LHCN-M2 (cell line): Measurements from ENCODE around the gene TMOD1. TPM values are rescaled to one million over a fixed set of nuclear protein-coding genes. Genes with fewer than 3 reads are reported as not detected.
"Not testable (repeated sequence)": the region's sequence is repeated elsewhere in the genome, so short reads cannot be mapped to it uniquely, and the experiment has no call there.

ENCODE experiments used
- DNase-seq: peaks from one replicate; pipeline ENCODE4 v3.0.0-alpha.2; 2012; ENCODE audit warnings: low read depth
- polyA plus RNA-seq: library from polyadenylated mRNA; unstranded; fragments of >200 nt; gene quantifications from one replicate; pipeline ENCODE4 v1.2.1, GENCODE V29; 2012; ENCODE audit warnings: missing spikeins
- total RNA-seq: library from RNA; depleted of rRNA; stranded (reverse); fragments of >200 nt; gene quantifications from 2 replicates; pipeline ENCODE4 v1.2.3, GENCODE V29; 2014; rRNA removed

The TMOD1 gene
- not detected in 2 replicates for total RNA-seq
- polyA plus RNA-seq, result 0.38 TPM

- DNase-seq, result no peak
These were observed at the start of gene TMOD1 for GRCh38 chr9:97501177-97501971. TSS of gene TMOD1 (plus strand) at chr9:97501666. CDS start at chr9:97524189, 22,523 bp downstream.

DNA sequence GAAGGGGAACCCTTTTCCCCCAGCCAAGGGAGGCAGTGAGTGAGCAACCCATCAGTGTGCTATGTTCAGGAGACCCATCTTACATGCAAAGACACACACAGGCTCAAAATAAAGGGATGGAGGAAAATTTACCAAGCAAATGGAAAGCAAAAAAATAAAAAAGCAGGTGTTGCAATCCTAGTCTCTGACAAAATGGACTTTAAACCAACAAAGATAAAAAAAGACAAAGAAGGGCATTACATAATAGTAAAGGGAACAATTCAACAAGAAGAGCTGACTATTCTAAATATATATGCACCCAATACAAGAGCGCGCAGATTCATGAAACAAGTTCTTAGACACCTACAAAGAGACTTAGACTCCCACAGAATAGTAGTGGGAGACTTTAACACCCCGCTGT lies 47.9 kb upstream of the TMOD1 start:
- not testable (repeated sequence) for DNase-seq

DNA sequence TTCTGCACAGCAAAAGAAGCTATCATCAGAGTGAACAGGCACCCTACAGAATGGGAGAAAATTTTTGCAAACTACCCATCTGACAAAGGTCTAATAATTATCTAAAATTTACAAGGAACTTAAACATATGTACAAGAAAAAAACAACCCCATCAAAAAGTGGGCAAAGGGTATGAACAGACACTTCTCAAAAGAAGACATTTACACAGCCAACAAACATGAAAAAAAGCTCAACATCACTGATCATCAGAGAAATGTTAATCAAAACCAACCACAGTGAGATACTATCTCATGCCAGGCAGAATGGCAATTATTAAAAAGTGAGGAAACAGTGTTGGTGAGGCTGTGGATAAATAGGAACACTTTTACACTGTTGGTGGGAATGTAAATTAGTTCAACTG lies 44.6 kb upstream of the TMOD1 start:
- DNase-seq, result not testable (repeated sequence)

DNA sequence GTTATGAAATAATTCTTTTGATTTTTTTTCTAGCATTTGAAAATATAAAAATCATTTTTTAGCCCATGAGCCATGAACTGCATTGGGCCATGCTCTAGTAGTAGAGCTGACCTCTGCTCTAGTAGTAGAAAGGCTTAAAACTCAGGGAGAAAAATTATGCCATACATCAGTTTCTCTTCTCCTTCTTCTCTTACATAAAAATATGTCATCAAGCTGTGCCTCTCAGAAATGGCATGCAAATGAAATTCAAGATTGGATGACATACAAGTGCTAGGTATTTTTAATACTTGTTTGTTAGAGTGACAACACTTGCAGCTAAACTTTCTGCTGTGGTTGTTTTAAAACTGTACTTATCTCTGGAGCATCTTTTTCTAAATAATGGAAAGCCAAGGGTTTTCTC lies 42.1 kb upstream of the TMOD1 start:
- no peak for DNase-seq

- DNase-seq, result no peak
These were observed 39.3 kb upstream of the TMOD1 start for GRCh38 chr9:97462159-97462558.

DNA sequence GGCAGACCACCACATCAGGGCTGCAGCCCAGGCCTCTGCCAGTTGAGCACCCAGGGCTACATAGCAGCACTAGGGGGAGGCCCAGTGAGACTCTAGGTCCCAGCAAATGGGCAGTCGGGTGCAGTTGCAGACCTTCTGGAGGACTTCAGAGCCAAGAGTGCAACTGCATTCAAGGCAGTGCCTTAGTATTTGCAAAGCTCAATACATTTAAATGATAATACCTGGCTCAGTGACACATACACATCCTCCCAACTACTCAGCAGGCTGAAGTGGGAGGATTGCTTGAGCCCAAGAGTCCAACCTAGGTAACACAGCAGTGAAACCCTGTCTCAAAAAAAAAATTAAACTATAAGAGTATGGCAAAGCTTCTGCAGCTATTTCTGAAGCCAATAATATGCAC lies 38.6 kb upstream of the TMOD1 start:
- DNase-seq, result no peak

DNA sequence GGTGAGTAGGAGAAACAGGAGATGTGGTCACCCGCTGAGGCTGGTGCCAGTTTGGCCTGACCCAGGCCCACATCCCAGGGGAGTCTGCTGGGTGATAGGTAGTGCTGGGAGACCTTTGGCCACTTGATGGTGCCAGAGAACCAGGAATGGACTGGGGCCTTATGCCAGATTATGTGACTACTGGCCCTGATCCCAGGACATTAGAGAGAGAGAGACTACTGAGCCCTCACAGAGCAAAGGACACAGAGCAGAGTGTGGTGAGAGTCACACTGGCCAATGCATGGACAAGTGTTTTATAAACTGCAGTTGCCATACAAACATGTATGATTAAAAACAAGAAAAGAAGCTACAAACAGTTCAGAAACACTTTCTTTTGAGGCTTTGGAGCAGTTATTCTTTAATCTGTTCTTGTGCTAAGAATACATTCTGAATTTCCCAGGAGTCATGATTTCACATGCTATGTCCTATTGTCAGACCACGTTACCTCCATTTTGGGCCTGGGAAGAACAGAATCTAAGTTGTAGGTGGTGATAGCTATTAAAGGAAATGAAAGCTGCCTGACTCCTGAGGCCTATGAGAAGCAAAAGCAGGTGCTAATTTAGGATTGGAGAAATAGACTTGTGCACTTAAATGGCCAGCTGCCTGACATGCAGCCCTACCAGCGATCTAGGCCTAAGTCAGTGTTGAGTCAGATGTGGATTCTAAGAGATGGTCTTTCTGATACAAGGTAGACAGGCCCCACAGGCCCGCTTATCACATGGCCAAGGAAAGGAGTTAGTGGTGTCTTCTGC lies 32.6 kb upstream of the TMOD1 start:
- DNase-seq, result peak; percentile 61

GRCh38 chr9:97470076-97470475 lies 31.4 kb upstream of the TMOD1 start:
- DNase-seq, result no peak

- peak; percentile 13 for DNase-seq
These were observed 27.7 kb upstream of the TMOD1 start for GRCh38 chr9:97473717-97474116.

DNA sequence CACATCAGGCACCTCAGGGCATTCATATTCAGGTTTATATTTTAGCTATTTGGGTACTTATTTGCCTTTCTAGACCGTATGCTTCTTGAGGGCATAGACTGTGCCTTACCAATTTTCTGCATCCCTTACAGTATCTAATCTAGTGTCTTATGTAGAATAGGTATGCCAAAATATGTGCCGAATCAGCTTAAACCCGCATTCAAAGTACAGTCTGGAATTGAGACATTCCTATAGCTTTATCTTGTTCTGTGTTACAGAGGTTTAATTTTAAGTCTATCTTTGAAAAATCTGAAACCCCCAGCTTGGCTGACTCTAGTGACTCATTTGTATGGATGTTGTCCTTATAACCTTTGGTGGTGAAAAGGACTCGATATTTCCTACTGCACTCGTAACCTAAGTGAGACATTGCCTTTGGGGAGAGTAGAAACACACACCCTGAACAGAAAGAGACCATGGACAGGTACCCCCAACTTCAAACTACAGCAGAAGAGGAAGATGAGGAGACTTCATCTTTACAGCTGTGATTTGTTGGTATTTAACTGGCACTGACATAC lies 27.0 kb upstream of the TMOD1 start:
- peak; percentile 36 for DNase-seq

GRCh38 chr9:97475059-97475458 lies 26.4 kb upstream of the TMOD1 start:
- DNase-seq, result peak; percentile 39

- no peak for DNase-seq
These were observed 23.0 kb upstream of the TMOD1 start for GRCh38 chr9:97478301-97478981.

GRCh38 chr9:97479496-97480159 lies 21.8 kb upstream of the TMOD1 start:
- no peak for DNase-seq

DNA sequence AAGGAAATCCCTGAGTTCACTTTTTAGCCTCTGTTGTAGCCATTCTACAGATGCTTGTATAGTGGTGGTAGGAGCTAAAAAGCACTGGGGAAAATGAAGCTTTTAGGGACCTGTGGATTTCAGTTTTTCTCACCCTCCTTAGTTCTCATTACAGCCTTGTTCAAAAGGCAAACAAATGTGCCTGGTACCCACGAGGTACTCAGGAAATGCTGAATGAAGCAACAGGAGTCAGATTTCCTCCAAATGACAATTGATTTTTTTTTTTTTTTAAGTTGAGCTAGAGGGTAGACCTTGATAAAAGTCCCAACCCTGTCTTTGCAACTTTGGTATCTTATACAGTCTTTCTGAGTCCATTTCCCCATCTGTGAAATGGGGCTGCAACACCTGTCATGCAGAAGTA lies 21.3 kb upstream of the TMOD1 start:
- no peak for DNase-seq

DNA sequence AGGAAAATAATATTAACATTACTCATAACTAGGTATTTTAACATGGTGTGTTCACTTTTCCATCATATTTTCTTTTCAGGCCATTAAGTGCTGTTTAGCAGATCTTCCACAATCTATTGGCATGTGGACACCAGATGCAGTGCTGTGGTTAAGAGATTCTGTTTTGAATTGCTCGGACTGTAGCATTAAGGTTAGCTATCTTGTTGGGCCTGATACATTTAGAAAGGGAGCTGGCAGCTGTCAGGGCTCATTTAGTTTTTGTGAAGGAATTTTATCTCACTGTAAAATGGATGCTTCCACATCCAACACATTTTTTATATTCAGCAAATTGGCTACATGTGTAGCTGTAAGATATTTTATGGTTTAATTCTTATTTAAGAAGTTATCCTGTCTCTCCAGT lies 20.7 kb upstream of the TMOD1 start:
- no peak for DNase-seq

GRCh38 chr9:97484134-97484533 lies 17.3 kb upstream of the TMOD1 start:
- no peak for DNase-seq

DNA sequence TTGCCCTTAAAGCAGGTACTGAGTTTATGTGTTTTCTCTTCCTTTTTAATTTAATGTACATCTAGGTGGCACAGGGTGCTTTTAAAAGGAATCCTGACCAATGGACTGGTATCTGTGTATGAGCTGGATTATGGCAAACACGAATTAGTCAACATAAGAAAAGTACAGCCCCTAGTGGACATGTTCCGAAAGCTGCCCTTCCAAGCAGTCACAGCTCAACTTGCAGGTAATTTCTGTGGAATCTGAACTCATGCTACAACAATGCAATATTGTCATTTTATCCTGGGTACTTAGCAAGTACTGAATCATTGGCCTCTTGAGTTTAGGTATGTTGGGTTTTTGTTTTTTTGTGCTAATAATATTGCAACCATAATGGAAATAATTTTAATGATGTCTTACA lies 14.4 kb upstream of the TMOD1 start:
- peak; percentile 22 for DNase-seq

DNA sequence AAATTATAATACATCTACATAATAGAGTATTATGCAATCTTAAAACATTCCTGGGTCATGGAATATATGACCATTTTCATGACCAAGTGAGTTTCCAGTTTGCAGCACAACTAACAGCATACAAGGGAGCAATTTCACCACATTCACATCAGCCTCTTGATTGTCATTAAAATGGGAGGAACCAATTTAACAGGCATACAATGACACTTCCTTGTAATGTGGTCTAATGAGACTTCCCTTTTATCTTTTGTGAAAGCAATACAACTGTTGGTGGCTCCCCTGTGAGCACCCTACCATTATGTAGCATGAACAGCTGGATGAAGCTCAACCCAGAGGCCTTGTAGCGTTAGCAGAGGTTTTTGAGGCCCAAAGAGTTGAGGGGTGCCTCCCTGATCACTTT lies 13.6 kb upstream of the TMOD1 start:
- no peak for DNase-seq

GRCh38 chr9:97491216-97491999 lies 10.1 kb upstream of the TMOD1 start:
- no peak for DNase-seq

DNA sequence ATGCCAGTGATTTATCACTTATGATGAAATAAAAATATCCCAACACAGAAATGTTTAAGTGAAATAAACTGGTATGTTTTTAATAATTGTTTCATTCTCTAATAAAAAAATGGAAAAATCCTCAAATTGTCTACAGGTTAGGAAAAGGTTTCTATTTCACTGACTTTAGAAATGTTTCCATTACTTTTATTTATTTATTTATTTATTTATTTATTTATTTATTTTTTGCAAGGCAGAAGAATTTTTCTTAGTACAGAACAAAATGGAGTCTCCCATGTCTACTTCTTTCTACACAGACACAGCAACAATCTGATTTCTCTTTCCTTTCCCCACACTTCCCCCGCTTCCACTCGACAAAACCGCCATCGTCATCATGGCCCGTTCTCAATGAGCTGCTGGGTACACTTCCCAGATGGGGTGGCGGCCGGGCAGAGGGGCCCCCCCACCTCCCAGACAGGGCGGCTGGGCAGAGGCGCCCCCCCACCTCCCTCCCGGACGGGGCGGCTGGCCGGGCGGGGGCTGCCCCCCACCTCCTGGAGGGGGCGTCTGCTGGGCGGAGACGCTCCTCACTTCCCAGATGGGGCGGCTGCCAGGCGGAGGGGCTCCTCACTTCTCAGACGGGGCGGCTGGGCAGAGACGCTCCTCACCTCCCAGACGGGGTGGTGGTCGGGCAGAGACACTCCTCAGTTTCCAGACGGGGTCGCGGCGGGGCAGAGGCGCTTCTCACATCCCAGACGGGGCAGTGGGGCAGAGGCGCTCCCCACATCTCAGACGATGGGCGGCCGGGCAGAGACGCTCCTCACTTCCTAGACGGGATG lies 3.7 kb upstream of the TMOD1 start:
- DNase-seq, result not testable (repeated sequence)
